GM23248 (cell line): Measurements from ENCODE around the gene WTAP.
"Not testable (repeated sequence)": the region's sequence is repeated elsewhere in the genome, so short reads cannot be mapped to it uniquely, and the experiment has no call there.

ENCODE experiments used
- EZH2 ChIP-seq: fragments of 200-600 bp; sonication (generic); IDR thresholded peaks from 2 replicates; pipeline ENCODE4 v1.6.1; 2018; ENCODE audit warnings: antibody characterized with exemption, mild to moderate bottlenecking; ENCODE audit not compliant: insufficient read depth, poor library complexity, severe bottlenecking
- EZH2phosphoT487 ChIP-seq: fragments of 200-600 bp; sonication (generic); IDR thresholded peaks from 2 replicates; pipeline ENCODE4 v1.6.1; 2018; ENCODE audit warnings: antibody characterized with exemption, moderate library complexity, mild to moderate bottlenecking, low read depth; ENCODE audit not compliant: insufficient read depth

DNA sequence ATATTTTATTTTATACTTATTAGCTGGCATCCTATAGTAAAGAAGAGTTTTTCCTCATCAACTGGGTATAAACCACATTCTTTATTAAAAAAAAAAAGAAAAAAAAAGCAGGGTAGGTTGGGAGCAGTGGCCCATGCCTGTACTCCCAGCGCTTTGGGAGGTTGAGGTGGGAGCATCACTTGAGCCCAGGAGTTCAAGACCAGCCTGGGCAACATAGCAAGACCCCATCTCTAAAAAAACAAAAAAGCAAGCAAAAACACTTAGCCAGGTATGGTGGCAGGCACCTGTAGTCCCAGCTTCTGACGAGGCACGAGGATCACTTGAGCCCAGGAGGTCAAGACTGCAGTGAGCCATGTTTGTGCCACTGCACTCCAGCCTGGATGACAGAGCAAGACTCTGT, 5.3 kb upstream of the WTAP start:
- not testable (repeated sequence) for TF ChIP-seq EZH2, EZH2phosphoT487
